ENCODE measurements around the gene CHRNA7.

GRCh38 chr15:32007355-32007960, 22.9 kb upstream of the CHRNA7 start:
- TF ChIP-seq POLR2AphosphoS5 (IDR thresholded peaks at IDR 0.05) = no peak
- no peak for TF ChIP-seq CTCF (IDR thresholded peaks at IDR 0.05)
